ENCODE data around the gene CERKL. TPM values are rescaled to one million over a fixed set of nuclear protein-coding genes. Genes with fewer than 3 reads are reported as not detected.

CERKL gene
- total RNA-seq, 6 experiments from 2014 or later: 0.37 TPM; not detected in 5

DNA sequence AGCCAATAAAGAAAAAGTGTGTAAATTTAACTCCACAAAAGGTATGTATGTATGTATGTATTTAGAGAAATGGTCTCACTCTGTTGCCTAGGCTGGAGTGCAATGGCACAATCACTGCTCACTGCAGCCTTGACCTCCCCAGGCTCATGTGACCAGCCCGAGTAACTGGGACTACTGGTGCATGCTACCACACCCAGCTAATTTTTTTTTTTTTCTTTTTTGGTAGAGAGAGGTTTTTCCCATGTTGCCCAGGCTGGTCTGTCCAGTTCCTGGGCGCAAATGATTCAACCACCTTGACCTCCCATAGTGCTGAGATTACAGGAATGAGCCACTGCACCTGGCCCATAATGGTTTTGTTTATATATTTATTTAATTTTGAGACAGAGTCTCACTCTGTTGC lies 67.1 kb downstream of the CERKL start:
- 61% methylated on average over 2 of the region's 2 CpGs for WGBS (ENCODE audit: insufficient coverage, low coverage, low lambda C conversion rate, missing lambda C conversion rate)
- H3K4me3 ChIP-seq: no peak overlapping the region
- TF ChIP-seq, protein P1, sequence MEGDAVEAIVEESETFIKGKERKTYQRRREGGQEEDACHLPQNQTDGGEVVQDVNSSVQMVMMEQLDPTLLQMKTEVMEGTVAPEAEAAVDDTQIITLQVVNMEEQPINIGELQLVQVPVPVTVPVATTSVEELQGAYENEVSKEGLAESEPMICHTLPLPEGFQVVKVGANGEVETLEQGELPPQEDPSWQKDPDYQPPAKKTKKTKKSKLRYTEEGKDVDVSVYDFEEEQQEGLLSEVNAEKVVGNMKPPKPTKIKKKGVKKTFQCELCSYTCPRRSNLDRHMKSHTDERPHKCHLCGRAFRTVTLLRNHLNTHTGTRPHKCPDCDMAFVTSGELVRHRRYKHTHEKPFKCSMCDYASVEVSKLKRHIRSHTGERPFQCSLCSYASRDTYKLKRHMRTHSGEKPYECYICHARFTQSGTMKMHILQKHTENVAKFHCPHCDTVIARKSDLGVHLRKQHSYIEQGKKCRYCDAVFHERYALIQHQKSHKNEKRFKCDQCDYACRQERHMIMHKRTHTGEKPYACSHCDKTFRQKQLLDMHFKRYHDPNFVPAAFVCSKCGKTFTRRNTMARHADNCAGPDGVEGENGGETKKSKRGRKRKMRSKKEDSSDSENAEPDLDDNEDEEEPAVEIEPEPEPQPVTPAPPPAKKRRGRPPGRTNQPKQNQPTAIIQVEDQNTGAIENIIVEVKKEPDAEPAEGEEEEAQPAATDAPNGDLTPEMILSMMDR (IDR thresholded peaks at IDR 0.05): no peak
- TF ChIP-seq POLR2A (IDR thresholded peaks at IDR 0.05): no peak
- no peaks in the 10 kb centered on the region for H3K36me3 ChIP-seq
- no peak overlapping the region for H3K27ac ChIP-seq
- peaks cover 0 to 4% (median 2%) of the 10 kb centered on the region in 4 donors for H3K4me1 ChIP-seq
- intact Hi-C loops (cut with DNase I): no loop called here
- DNase-seq (no peak), ATAC-seq (no peak)
- H3K27me3 ChIP-seq: no peaks in the 10 kb centered on the region
- no peaks in the 10 kb centered on the region for H3K9me3 ChIP-seq

DNA sequence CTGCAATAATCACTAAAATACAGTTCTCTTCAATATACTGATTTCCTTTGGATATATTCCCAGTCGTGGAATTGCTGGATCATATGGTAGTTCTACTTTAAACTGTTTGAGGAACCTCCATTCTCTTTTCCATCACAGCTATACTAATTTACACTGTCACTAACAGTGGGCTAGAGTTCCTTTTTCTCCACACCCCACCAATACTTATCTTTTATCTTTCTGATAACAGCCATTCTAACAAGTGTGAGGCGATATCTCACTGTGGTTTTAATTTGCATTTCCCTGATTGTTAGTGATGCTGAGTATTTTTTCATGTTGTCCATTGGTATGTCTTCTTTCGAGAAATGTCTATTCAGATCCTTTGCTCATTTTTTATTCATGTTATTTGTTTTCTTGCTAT lies 68.4 kb downstream of the CERKL start:
- H3K4me1 ChIP-seq: peaks cover 0 to 4% (median 2%) of the 10 kb centered on the region in 4 donors
- no peak for ATAC-seq
- H3K27me3 ChIP-seq: no peaks in the 10 kb centered on the region
- H3K36me3 ChIP-seq: no peaks in the 10 kb centered on the region
- H3K9me3 ChIP-seq: no peaks in the 10 kb centered on the region
- 73% methylated on average over 3 of the region's 3 CpGs for WGBS (ENCODE audit: insufficient coverage, low coverage, low lambda C conversion rate, missing lambda C conversion rate)
- no peak for DNase-seq
- intact Hi-C loops (cut with DNase I): no loop called here
- TF ChIP-seq, protein P1 (IDR thresholded peaks at IDR 0.05): no peak
- no peak for TF ChIP-seq POLR2A (IDR thresholded peaks at IDR 0.05)
- H3K4me3 ChIP-seq: no peak overlapping the region
- no peak overlapping the region for H3K27ac ChIP-seq

DNA sequence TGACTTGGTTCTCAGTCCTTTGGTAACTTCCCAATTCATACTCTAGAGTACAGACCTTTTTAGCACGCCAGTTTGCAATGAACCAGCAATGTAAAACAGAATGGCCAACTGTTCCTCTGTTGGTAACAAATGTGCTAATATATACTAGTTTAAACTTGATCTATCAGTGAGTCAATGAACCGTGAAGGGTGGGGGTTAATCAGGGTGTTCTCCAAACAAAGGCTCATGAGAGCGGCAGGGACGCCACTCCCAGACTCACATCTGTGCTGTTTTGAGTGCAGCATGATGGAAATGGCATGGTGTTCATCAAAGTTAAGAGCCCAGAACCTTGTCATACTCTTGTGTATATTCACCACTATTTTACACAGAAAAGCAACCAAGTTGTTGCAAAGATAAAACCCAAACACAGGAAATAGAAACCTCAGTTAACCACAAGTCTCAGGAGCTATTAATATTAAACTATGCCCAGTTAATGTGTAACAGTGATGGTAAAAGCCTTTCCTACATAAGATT lies 70.3 kb downstream of the CERKL start:
- DNase-seq (no peak), ATAC-seq (peak; percentile 75 to 97 (median 86))
- no peak overlapping the region for H3K27ac ChIP-seq
- H3K36me3 ChIP-seq: no peaks in the 10 kb centered on the region
- no peak for TF ChIP-seq POLR2A (IDR thresholded peaks at IDR 0.05)
- TF ChIP-seq, protein P1 (IDR thresholded peaks at IDR 0.05): no peak
- peak overlapping the region in 1 of 3 donors; percentile 22 for H3K4me3 ChIP-seq
- intact Hi-C loops (cut with DNase I): no loop called here
- WGBS (ENCODE audit: insufficient coverage, low coverage, low lambda C conversion rate, missing lambda C conversion rate): 6% methylated on average over 4 of the region's 4 CpGs
- H3K27me3 ChIP-seq: no peaks in the 10 kb centered on the region
- no peaks in the 10 kb centered on the region for H3K9me3 ChIP-seq
- H3K4me1 ChIP-seq: peaks cover 0 to 4% (median 2%) of the 10 kb centered on the region in 4 donors

DNA sequence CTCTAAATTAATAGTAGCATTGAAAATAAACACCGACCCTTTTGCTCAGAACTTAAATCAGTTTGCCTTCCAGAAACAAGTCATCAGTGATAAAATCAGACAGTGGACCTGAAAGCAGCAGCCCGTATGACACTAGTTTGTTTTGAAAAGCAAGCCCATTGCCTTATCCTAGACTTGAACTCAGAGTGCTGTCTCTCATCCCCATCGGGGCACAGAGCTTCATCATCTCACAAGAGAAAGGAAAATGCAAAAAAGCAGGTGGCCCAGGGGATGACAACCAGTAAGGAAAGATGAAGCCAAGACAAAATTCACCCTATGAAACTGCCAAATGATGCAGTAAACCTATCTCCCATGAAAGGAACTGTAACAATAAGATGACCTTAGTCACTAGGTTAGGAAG lies 71.2 kb downstream of the CERKL start:
- ATAC-seq (no peak), DNase-seq (no peak)
- H3K27me3 ChIP-seq: no peaks in the 10 kb centered on the region
- H3K4me3 ChIP-seq: no peak overlapping the region
- no peak overlapping the region for H3K27ac ChIP-seq
- intact Hi-C loops (cut with DNase I): no loop called here
- TF ChIP-seq, protein P1 (IDR thresholded peaks at IDR 0.05): no peak
- TF ChIP-seq POLR2A (IDR thresholded peaks at IDR 0.05): no peak
- peaks cover 0 to 4% (median 2%) of the 10 kb centered on the region in 4 donors for H3K4me1 ChIP-seq
- H3K36me3 ChIP-seq: no peaks in the 10 kb centered on the region
- 63% methylated on average over 3 of the region's 3 CpGs for WGBS (ENCODE audit: insufficient coverage, low coverage, low lambda C conversion rate, missing lambda C conversion rate)
- H3K9me3 ChIP-seq: no peaks in the 10 kb centered on the region

DNA sequence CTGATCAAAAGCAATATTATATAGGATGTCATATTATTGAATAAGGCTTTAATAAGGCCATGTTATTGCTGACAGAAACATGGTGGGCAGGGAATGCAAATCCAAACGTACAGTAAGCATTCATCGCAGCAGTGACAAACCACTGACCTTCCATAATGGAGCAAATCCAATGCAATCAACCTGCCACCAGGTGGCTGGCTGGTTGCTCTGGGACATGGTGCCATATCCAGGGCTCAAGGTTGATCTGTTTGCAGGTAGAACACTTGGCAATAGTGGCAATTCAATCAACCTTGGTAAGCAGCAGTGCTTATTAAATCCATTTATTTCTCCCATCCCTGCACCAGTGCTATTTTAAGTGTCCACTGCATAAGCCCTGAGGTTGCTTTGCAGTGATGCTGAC lies 75.4 kb downstream of the CERKL start:
- Histone ChIP-seq H3K9me3 (no peaks in the 10 kb centered on the region), H3K27ac (no peak overlapping the region), H3K36me3 (no peaks in the 10 kb centered on the region), H3K4me3 (no peak overlapping the region), H3K4me1 (no peaks in the 10 kb centered on the region), H3K27me3 (no peaks in the 10 kb centered on the region)
- DNase-seq: no peak
- 61% methylated on average over 2 of the region's 2 CpGs for WGBS (ENCODE audit: insufficient coverage, low coverage, low lambda C conversion rate, missing lambda C conversion rate)
- no peak for ATAC-seq
- intact Hi-C loops (cut with DNase I): no loop called here
- TF ChIP-seq, protein P1 (IDR thresholded peaks at IDR 0.05): no peak
- no peak for TF ChIP-seq POLR2A (IDR thresholded peaks at IDR 0.05)
